Cardiac muscle cell (in vitro differentiated cells and primary cell): Measurements from ENCODE around the gene POMC. TPM values are rescaled to one million over a fixed set of nuclear protein-coding genes. Genes with fewer than 3 reads are reported as not detected.
A peak's percentile ranks its signal among the peaks of the same experiment; 100 is the strongest.

Experiments
- DNase-seq, 2 donors: peaks; one replicate each; pipeline versions ENCODE4 v3.0.0 to v3.0.0-alpha.2; 2010 to 2017; ENCODE audit warnings: low read depth in 1 of 2, low spot score in 1 of 2
- H3K27ac ChIP-seq: fragments of 200-600 bp; sonication (generic); 2 replicates; pipeline ENCODE4 v1.5.1; 2016
- H3K27me3 ChIP-seq: fragments of 200-600 bp; sonication (generic); 2 replicates; pipeline ENCODE4 v1.6.0; 2016; ENCODE audit warnings: control low read depth
- H3K36me3 ChIP-seq: fragments of 200-600 bp; sonication (generic); 2 replicates; pipeline ENCODE4 v1.5.1; 2016; ENCODE audit warnings: control low read depth
- H3K4me1 ChIP-seq: fragments of 200-600 bp; sonication (generic); 2 replicates; pipeline ENCODE4 v1.8.1; 2017; ENCODE audit warnings: low read depth, mild to moderate bottlenecking, mixed run types
- H3K4me3 ChIP-seq: fragments of 200-600 bp; sonication (generic); 2 replicates; pipeline ENCODE4 v1.5.1; 2016; ENCODE audit warnings: mild to moderate bottlenecking
- H3K9me3 ChIP-seq: fragments of 200-600 bp; sonication (generic); 2 replicates; pipeline ENCODE4 v1.5.1; 2017; ENCODE audit warnings: low read depth, mild to moderate bottlenecking, control low read depth
- CTCF ChIP-seq: IDR thresholded peaks from 2 replicates; pipeline ENCODE4 v1.5.1; 2012; ENCODE audit warnings: low read depth, mild to moderate bottlenecking, low read length
- polyA plus RNA-seq: library from polyadenylated mRNA; unstranded; fragments of >200 nt; fragmentation: Nextera tagmentation; extraction: Ambion mirVana; gene quantifications from 2 replicates; pipeline ENCODE4 v1.2.1, GENCODE V29; 2016
- total RNA-seq: library from RNA; depleted of rRNA; stranded (reverse); fragments of >200 nt; gene quantifications from 2 replicates; pipeline ENCODE4 v1.2.3, GENCODE V29; 2016

Gene POMC
- total and polyA plus RNA-seq, 2 experiments from 2014 or later: 2.0 to 2.8 TPM

- Histone ChIP-seq H3K9me3 (no peaks in the 10 kb centered on the region), H3K4me3 (no peak overlapping the region), H3K36me3 (no peaks in the 10 kb centered on the region), H3K27ac (no peak overlapping the region), H3K4me1 (no peaks in the 10 kb centered on the region), H3K27me3 (no peaks in the 10 kb centered on the region)
- TF ChIP-seq CTCF: no peak
- DNase-seq: no peak
Observed at GRCh38 chr2:25198576-25198975, 30.2 kb upstream of the POMC start.

- no peak for DNase-seq
- Histone ChIP-seq H3K4me3 (no peak overlapping the region), H3K27me3 (no peaks in the 10 kb centered on the region), H3K27ac (no peak overlapping the region), H3K9me3 (no peaks in the 10 kb centered on the region), H3K36me3 (no peaks in the 10 kb centered on the region), H3K4me1 (no peaks in the 10 kb centered on the region)
- TF ChIP-seq CTCF: no peak
Observed at GRCh38 chr2:25198209-25198525, 29.8 kb upstream of the POMC start.

- no peaks in the 10 kb centered on the region for H3K36me3 ChIP-seq
- no peaks in the 10 kb centered on the region for H3K4me1 ChIP-seq
- H3K4me3 ChIP-seq: no peak overlapping the region
- DNase-seq: peak; percentile 38 to 47
- no peak overlapping the region for H3K27ac ChIP-seq
- no peaks in the 10 kb centered on the region for H3K27me3 ChIP-seq
- TF ChIP-seq CTCF: no peak
- H3K9me3 ChIP-seq: no peaks in the 10 kb centered on the region
Observed at GRCh38 chr2:25197336-25198208, 29.2 kb upstream of the POMC start.

- DNase-seq: no peak
- no peaks in the 10 kb centered on the region for H3K9me3 ChIP-seq
- no peak for TF ChIP-seq CTCF
Observed at GRCh38 chr2:25194576-25195122, 26.3 kb upstream of the POMC start.

GRCh38 chr2:25190536-25190935, 22.2 kb upstream of the POMC start:
- TF ChIP-seq CTCF: no peak
- Histone ChIP-seq H3K4me3 (no peak overlapping the region), H3K36me3 (no peaks in the 10 kb centered on the region), H3K27me3 (no peaks in the 10 kb centered on the region), H3K4me1 (no peaks in the 10 kb centered on the region), H3K27ac (no peak overlapping the region), H3K9me3 (no peaks in the 10 kb centered on the region)
- no peak for DNase-seq

More at GRCh38 chr2:25194576-25195122, 26.3 kb upstream of the POMC start:
- H3K4me3 ChIP-seq: no peak overlapping the region
- no peak overlapping the region for H3K27ac ChIP-seq
- no peaks in the 10 kb centered on the region for H3K36me3 ChIP-seq
- H3K27me3 ChIP-seq: no peaks in the 10 kb centered on the region
- H3K4me1 ChIP-seq: no peaks in the 10 kb centered on the region
